AG09309 (cell line): ENCODE results near the gene FAM107B.

Experiments
- DNase-seq: peaks from one replicate; pipeline ENCODE4 v3.0.0-alpha.2; 2010; ENCODE audit warnings: low read depth
- H3K4me3 ChIP-seq: 2 replicates; pipeline ENCODE4 v1.5.1; 2011; ENCODE audit warnings: mild to moderate bottlenecking, low read depth, low read length, moderate library complexity; ENCODE audit not compliant: control insufficient read depth
- CTCF ChIP-seq: IDR thresholded peaks from 2 replicates; pipeline ENCODE4 v1.5.1; 2011; ENCODE audit warnings: mild to moderate bottlenecking, low read depth, low read length, inconsistent platforms; ENCODE audit not compliant: insufficient read depth, control insufficient read depth; ENCODE audit errors: missing control alignments

The FAM107B gene

DNA sequence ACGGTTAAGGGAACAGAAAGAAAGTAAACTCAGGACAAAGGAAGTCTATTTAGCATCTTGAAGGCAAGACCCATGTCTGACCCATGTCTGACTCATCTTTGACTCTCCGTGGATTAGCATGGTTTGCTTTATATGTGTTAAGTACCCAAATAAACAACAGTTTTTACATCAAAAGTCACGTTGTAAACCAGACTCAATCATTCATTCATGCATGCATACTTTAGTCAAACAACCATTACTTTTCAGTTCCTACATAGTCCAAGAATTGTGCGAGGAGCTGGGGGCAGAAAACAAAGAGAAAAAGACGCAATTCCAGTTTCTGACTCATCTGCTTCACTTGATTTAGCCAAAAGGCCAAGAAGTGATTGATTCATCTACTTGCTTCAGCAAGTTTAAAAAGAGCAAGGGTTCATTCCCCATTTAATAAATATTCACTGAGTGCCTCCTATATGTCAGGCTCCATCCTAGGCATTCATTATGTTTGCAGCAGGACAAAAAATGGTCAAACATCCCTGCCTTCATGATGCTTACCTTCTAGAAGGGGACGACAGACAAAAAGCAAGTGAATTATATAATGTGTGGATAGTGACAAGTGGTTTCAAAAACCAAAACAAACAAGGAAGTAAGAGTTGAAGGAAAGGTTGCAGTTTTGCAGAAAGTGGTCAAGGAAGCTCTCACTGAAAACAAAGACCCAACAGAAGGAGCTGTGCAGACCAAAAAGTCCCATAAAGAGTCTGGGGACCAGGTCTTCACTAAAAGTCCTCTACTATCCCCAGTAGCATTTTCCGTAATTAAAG lies 116.2 kb downstream of the FAM107B start:
- no peak overlapping the region for H3K4me3 ChIP-seq
- peak; percentile 11 for DNase-seq
- TF ChIP-seq CTCF: no peak

GRCh38 chr10:14656052-14656730 lies 118.5 kb downstream of the FAM107B start:
- no peak for TF ChIP-seq CTCF
- no peak for DNase-seq
- H3K4me3 ChIP-seq: no peak overlapping the region

- no peak for TF ChIP-seq CTCF
- no peak for DNase-seq
- no peak overlapping the region for H3K4me3 ChIP-seq
These were observed 119.8 kb downstream of the FAM107B start for GRCh38 chr10:14654821-14655382.

DNA sequence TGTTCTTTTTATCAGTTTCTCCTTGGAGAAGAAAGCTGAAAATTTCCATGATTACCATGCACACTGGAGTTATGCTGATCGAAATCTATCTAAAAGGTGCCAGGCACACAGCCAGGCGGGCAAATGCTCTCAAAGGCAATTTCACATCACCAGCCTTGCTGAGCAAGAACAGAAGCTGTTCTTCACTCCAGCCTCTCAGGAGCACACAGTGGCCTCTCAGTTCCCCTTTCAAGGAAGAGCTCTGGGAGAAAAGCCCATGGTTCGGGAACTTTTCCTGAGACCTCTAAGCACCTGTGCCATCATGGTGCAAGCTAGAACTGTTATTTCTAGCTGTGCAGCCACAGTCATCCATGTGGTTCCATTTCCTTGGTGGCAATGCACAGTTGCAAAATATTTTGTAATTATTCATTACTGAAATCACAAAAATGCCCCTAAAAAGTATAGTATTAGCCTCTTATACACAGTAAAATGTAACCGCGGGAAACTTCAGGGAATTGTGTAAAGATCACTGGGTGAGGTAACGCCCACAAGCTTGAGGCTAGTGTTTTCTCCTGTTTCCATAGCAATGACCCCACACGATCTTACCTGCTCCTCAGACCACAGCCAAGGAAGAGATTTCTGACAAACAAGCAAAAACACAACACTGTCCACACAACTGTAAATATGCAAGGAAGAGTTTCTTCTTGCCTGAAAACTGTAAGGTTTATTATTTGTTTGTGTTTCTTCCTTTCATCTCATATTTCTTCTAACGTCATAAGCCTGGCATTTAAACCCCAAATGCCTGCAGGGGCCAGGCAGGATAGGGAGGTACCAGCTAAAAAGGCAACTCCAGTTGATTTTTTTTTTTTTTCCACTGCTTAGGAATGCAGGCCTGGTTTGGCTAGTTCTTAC lies 121.2 kb downstream of the FAM107B start:
- peak; percentile 80 for DNase-seq
- TF ChIP-seq CTCF: no peak
- H3K4me3 ChIP-seq: no peak overlapping the region

DNA sequence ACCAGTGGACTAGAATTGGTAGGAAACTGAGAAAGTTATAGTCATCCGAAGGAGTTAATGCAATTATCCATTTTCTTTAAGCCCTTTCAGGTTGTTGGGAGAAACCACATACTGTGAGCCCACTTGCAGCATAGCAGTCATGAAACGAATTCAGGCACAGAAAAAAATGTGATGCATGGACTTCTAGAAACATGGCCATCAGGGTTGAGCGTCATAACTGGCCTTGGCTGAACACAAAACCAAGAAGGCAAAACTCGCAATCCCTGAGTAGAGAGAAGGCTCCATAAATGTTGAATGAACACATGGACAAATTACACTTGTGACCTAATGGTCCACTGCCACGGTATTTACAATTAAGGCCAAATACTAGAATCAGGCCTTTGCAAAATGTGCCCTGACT lies 121.9 kb downstream of the FAM107B start:
- DNase-seq: no peak
- TF ChIP-seq CTCF: no peak
- no peak overlapping the region for H3K4me3 ChIP-seq

DNA sequence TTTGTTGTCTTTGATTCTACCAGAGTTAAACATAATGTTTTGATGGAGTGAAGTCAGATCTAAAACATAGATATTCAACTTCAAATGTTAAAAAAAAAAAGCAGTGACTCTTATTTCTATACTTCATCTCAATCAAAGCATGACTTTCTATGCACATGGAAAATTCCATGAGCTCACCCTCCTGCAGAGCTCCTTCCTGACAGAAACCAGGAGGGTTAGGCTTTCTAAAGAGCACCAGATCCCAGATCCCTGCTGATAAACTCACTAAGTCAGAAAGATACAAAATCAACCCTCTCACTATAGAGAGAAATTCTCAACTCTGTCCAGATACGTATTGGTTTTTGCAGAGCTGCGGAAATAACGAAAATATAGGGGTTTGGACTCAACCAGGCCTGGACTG lies 122.6 kb downstream of the FAM107B start:
- TF ChIP-seq CTCF: no peak
- DNase-seq: no peak
- no peak overlapping the region for H3K4me3 ChIP-seq
